Measurements from ENCODE around the gene TM4SF20. TPM values are rescaled to one million over a fixed set of nuclear protein-coding genes. Genes with fewer than 3 reads are reported as not detected.

TM4SF20 gene
- total RNA-seq, 1 donor, result 1.1 TPM

DNA sequence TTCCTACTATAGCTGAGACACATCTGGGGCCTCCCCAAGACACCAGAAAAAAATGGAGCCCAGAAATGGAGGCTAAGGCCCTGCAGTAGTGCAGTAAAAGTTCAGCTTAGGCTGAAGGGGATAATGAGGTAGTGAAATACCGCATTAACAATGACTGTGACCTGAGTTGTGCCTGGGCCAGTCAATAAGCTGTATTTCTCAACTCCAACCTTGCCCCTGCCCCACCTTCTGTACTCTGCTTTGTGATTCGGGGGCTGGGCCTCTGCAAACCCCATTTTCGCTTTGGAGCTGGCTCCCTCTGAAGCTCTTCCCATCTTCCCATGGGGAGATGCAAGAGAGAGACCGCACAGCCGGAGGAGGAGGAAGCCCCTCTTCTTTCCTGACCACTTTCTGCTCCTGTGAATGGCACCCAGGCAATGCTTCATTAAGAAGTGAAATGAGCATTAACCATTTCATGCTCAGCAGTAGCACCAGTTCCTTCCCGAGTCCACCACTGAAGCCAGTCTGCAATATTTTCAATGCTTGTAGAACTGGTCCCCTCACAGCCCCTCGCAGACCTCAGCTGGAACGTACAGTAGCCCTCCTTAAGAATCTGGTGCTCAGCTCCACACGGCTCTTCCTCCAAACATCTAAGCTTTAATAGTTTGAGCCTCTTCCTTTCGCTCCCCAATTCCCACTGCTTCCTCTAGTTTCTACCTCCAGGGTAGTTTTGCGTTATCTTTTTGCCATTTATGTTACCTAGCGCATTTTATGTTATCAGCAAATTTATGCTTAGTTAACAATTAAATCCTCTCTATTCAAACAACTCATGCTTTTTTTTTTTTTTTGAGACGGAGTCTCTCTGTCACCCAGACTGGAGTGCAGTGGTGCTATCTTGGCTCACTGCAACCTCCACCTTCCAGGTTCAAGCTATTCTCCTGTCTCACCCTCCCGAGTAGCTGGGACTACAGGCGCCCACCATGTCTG lies 41.3 kb upstream of the TM4SF20 start:
- Histone ChIP-seq H3K9me3 (ENCODE audit: low read depth, low read length) (no peaks in the 10 kb centered on the region), H3K27ac (ENCODE audit: low read depth, low read length) (no peak overlapping the region), H3K27me3 (ENCODE audit: insufficient read depth, low read length) (no peaks in the 10 kb centered on the region), H3K4me2 (ENCODE audit: insufficient read depth, low read length) (no peak overlapping the region), H3K4me1 (ENCODE audit: insufficient read depth, low read length) (peaks cover 7% of the 10 kb centered on the region), H4K20me1 (ENCODE audit: insufficient read depth, low read length) (no peaks in the 10 kb centered on the region), H3K36me3 (ENCODE audit: insufficient read depth, low read length) (no peaks in the 10 kb centered on the region), H3K4me3 (ENCODE audit: insufficient read depth, low read length) (no peak overlapping the region), H3K79me2 (ENCODE audit: insufficient read depth, low read length) (no peaks in the 10 kb centered on the region), H2AFZ (ENCODE audit: low read length) (no peak overlapping the region)
- no peak for DNase-seq (ENCODE audit: insufficient read length, low spot score, missing footprints)
- TF ChIP-seq, protein P1, sequence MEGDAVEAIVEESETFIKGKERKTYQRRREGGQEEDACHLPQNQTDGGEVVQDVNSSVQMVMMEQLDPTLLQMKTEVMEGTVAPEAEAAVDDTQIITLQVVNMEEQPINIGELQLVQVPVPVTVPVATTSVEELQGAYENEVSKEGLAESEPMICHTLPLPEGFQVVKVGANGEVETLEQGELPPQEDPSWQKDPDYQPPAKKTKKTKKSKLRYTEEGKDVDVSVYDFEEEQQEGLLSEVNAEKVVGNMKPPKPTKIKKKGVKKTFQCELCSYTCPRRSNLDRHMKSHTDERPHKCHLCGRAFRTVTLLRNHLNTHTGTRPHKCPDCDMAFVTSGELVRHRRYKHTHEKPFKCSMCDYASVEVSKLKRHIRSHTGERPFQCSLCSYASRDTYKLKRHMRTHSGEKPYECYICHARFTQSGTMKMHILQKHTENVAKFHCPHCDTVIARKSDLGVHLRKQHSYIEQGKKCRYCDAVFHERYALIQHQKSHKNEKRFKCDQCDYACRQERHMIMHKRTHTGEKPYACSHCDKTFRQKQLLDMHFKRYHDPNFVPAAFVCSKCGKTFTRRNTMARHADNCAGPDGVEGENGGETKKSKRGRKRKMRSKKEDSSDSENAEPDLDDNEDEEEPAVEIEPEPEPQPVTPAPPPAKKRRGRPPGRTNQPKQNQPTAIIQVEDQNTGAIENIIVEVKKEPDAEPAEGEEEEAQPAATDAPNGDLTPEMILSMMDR (IDR thresholded peaks at IDR 0.05; ENCODE audit: extremely low read depth, low read depth, low read length), result no peak

DNA sequence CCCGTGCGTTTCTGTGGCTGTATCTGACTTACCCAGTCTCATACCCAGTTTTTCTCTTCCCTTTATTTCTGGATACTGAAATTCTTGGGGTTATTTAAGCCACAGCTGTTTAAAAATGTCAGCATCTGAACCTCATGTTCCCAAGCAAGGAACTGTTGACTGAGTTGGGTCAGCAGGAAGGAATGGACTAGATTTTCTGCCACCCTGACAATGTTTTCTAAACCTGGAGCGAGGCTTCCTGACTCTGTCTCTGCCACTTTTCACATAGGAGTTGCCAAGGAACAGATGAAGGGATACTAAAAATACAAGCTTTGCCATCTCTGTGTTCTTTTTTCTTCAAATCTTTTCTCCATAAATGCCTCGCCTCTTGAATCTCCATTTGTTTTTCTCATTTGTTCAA lies 37.6 kb upstream of the TM4SF20 start:
- H3K36me3 ChIP-seq (ENCODE audit: insufficient read depth, low read length), result no peaks in the 10 kb centered on the region
- DNase-seq (ENCODE audit: insufficient read length, low spot score, missing footprints), result no peak
- no peak overlapping the region for H3K4me3 ChIP-seq (ENCODE audit: insufficient read depth, low read length)
- H3K79me2 ChIP-seq (ENCODE audit: insufficient read depth, low read length), result no peaks in the 10 kb centered on the region
- H4K20me1 ChIP-seq (ENCODE audit: insufficient read depth, low read length), result no peaks in the 10 kb centered on the region
- H3K9me3 ChIP-seq (ENCODE audit: low read depth, low read length), result no peaks in the 10 kb centered on the region
- H3K4me2 ChIP-seq (ENCODE audit: insufficient read depth, low read length), result no peak overlapping the region
- H2AFZ ChIP-seq (ENCODE audit: low read length), result no peak overlapping the region
- H3K27me3 ChIP-seq (ENCODE audit: insufficient read depth, low read length), result no peaks in the 10 kb centered on the region
- H3K27ac ChIP-seq (ENCODE audit: low read depth, low read length), result no peak overlapping the region
- H3K4me1 ChIP-seq (ENCODE audit: insufficient read depth, low read length), result peaks cover 24% of the 10 kb centered on the region
- TF ChIP-seq, protein P1 (IDR thresholded peaks at IDR 0.05; ENCODE audit: extremely low read depth, low read depth, low read length), result no peak

DNA sequence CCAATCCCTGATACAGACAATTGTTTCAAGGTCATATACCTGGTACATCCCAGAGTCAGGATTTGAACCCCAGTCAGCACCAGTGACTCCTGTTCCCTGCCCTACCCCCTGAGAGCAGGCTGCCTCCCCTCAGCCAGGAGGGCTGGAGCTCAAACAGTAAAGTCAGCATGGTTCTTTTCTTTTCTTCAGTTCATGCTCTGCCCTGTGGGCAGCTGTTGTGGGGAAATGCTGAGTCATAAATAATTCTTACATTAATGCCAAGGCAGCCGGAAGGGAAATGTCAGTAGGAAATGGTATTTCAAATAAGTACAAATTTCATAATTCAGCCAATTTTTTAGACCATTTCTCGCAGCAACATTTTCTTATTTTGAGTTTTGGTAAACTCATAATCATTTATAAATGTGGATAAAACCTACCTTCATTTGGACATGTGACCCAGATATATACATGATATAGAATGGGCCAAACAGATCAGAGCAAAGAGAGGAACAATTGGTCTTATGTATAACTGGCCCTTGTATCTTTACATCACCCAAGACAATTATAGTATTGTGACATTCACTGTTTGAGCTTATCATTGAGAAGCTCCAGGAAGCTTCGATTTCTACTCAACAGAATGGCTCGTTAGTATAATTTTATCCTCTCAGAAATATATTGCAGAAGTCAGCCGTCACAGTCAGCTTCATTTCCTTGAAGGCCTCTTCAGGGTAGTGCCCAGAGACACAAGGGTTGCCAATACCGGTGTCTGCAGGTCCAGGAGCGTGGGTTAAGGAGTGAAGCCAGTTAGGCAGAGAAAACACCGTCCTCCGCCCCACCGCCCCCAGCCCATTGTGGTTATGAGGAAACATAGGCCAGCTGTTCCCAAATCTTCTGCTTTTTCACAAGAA lies 36.7 kb upstream of the TM4SF20 start:
- Histone ChIP-seq H2AFZ (ENCODE audit: low read length) (no peak overlapping the region), H3K4me2 (ENCODE audit: insufficient read depth, low read length) (no peak overlapping the region), H3K4me3 (ENCODE audit: insufficient read depth, low read length) (no peak overlapping the region), H4K20me1 (ENCODE audit: insufficient read depth, low read length) (no peaks in the 10 kb centered on the region), H3K79me2 (ENCODE audit: insufficient read depth, low read length) (no peaks in the 10 kb centered on the region), H3K4me1 (ENCODE audit: insufficient read depth, low read length) (peaks cover 33% of the 10 kb centered on the region), H3K27me3 (ENCODE audit: insufficient read depth, low read length) (no peaks in the 10 kb centered on the region), H3K36me3 (ENCODE audit: insufficient read depth, low read length) (no peaks in the 10 kb centered on the region), H3K27ac (ENCODE audit: low read depth, low read length) (peak overlapping the region; percentile 6), H3K9me3 (ENCODE audit: low read depth, low read length) (no peaks in the 10 kb centered on the region)
- peak; percentile 64 for DNase-seq (ENCODE audit: insufficient read length, low spot score, missing footprints)
- TF ChIP-seq, protein P1 (IDR thresholded peaks at IDR 0.05; ENCODE audit: extremely low read depth, low read depth, low read length), result no peak
